Upper lobe of right lung (tissue), 1 donor: ENCODE results near the gene S100B. TPM values are rescaled to one million over a fixed set of nuclear protein-coding genes. Genes with fewer than 3 reads are reported as not detected.

Source experiments
- ATAC-seq: fragments of 200-7000 bp; cut with Tn5 transposase; one replicate; pipeline ENCODE4 v1.9.1; 2020; ENCODE audit warnings: mild to moderate bottlenecking, moderate library complexity
- DNase-seq: peaks from one replicate; pipeline ENCODE4 v3.0.0-alpha.2; 2020
- H3K27ac ChIP-seq: fragments of 200-600 bp; one replicate; pipeline ENCODE4 v1.8.0; 2022
- H3K27me3 ChIP-seq: fragments of 200-600 bp; one replicate; pipeline ENCODE4 v1.8.0; 2022; ENCODE audit warnings: mild to moderate bottlenecking
- H3K36me3 ChIP-seq: fragments of 200-600 bp; one replicate; pipeline ENCODE4 v1.8.0; 2022
- H3K4me1 ChIP-seq: fragments of 200-600 bp; one replicate; pipeline ENCODE4 v1.8.0; 2022
- H3K4me3 ChIP-seq: fragments of 200-600 bp; one replicate; pipeline ENCODE4 v1.8.0; 2022; ENCODE audit warnings: mild to moderate bottlenecking
- H3K9me3 ChIP-seq: fragments of 200-600 bp; one replicate; pipeline ENCODE4 v1.8.0; 2022
- intact Hi-C: fragments of 100-400 bp; cut with DNase I; formaldehyde crosslinking; loops from one replicate; pipeline ENCODE4 v1.11.0; 2022
- total RNA-seq: library from RNA; stranded (reverse); fragmentation: NEBNext Ultra II Directional; extraction: Animal tissue kit (Norgen Biotek cat#: 25700); gene quantifications from one replicate; pipeline ENCODE4 v1.2.1, GENCODE V29; 2021
- TF ChIP-seq, protein P1 (sequence below): fragments of 200-600 bp; IDR thresholded peaks from one replicate; pipeline ENCODE4 v1.8.0; 2022; ENCODE audit warnings: antibody characterized with exemption
- donor health status: DM: no; HTN: yes; CAD: no; lungs with severe emphysema.

Gene S100B
- total RNA-seq, 1 donor from 2014 or later: 4.5 TPM

DNA sequence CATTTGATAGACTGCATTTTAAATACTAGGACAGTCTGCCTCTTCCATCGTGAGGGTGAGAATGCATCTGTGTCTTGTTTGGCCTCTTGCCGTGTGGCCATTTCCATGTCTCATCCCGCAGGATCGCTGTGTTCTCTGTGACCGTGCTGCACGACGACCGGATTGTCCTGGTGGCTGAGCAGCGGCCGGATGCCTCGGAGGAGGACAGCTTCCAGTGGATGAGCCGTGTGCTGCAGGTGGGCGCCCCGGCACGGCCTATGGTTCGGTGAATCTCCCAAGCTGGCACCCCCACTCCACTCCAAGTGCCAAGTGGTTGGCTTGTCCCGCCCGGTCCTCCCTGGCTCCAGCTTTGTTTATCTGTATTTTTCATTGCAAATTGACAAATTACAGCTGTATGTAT is 55.2 kb downstream of the S100B start:
- DNase-seq (no peak), ATAC-seq (no peak)
- no peaks in the 10 kb centered on the region for H3K27me3 ChIP-seq
- no peaks in the 10 kb centered on the region for H3K4me1 ChIP-seq
- no peaks in the 10 kb centered on the region for H3K9me3 ChIP-seq
- intact Hi-C loops: loop anchor here (5.0 kb wide), 1 partner anchor 52 kb away; no protein-coding TSS in a partner anchor
- TF ChIP-seq, protein P1, sequence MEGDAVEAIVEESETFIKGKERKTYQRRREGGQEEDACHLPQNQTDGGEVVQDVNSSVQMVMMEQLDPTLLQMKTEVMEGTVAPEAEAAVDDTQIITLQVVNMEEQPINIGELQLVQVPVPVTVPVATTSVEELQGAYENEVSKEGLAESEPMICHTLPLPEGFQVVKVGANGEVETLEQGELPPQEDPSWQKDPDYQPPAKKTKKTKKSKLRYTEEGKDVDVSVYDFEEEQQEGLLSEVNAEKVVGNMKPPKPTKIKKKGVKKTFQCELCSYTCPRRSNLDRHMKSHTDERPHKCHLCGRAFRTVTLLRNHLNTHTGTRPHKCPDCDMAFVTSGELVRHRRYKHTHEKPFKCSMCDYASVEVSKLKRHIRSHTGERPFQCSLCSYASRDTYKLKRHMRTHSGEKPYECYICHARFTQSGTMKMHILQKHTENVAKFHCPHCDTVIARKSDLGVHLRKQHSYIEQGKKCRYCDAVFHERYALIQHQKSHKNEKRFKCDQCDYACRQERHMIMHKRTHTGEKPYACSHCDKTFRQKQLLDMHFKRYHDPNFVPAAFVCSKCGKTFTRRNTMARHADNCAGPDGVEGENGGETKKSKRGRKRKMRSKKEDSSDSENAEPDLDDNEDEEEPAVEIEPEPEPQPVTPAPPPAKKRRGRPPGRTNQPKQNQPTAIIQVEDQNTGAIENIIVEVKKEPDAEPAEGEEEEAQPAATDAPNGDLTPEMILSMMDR: no peak
- no peak overlapping the region for H3K27ac ChIP-seq
- H3K36me3 ChIP-seq: peaks cover 60% of the 10 kb centered on the region
- no peak overlapping the region for H3K4me3 ChIP-seq

Other genes starting within 250 kb of the S100B start
- 35.6 TPM for gene DIP2A, start 146.2 kb downstream of the S100B start, total RNA-seq
- gene PRMT2, start 30.6 kb upstream of the S100B start, total RNA-seq: 114 TPM